Naive thymus-derived CD8-positive, alpha-beta T cell (primary cell): Measurements from ENCODE around the gene SAMD4A. TPM values are rescaled to one million over a fixed set of nuclear protein-coding genes. Genes with fewer than 3 reads are reported as not detected.

Experiments
- ATAC-seq, 2 donors: fragments of 150-1000 bp; cut with Tn5 transposase in 1 of 2; sonication (Bioruptor Pico), chemical (Tn5 transposase) in 1 of 2; 1 replicate in 1 of 2; 2 replicates in 1 of 2; pipeline ENCODE4 v1.10.0; 2021; ENCODE audit warnings: mild to moderate bottlenecking in 2 of 2, moderate library complexity in 2 of 2
- POLR2A ChIA-PET: fragments of 350-600 bp; sonication (Branson Sonifier 250); formaldehyde crosslinking; loops from one replicate; lab custom pipeline; 2021; ENCODE audit warnings: antibody characterized with exemption; lab: Charles Lee
- DNase-seq, 10 donors: peaks; one replicate each; pipeline versions ENCODE4 v3.0.0 to v3.0.0-alpha.2; 2020 to 2022
- H3K27ac Mint-ChIP-seq, 10 donors: one replicate each; pipeline ENCODE4 v1.8.0; 2020 to 2022; ENCODE audit warnings: mild to moderate bottlenecking in 10 of 10, mixed read lengths in 10 of 10, moderate library complexity in 4 of 10, inconsistent platforms in 1 of 10
- H3K27me3 Mint-ChIP-seq, 5 donors: one replicate each; pipeline ENCODE4 v1.8.0; 2021 to 2022; ENCODE audit warnings: mixed read lengths in 5 of 5
- H3K36me3 Mint-ChIP-seq, 3 donors: one replicate each; pipeline ENCODE4 v1.8.0; 2020 to 2022; ENCODE audit warnings: mixed read lengths in 3 of 3, mild to moderate bottlenecking in 2 of 3, inconsistent platforms in 1 of 3
- H3K4me1 Mint-ChIP-seq, 4 donors: one replicate each; pipeline ENCODE4 v1.8.0; 2021 to 2022; ENCODE audit warnings: mixed read lengths in 4 of 4
- H3K4me3 Mint-ChIP-seq, 10 donors: one replicate each; pipeline ENCODE4 v1.8.0; 2020 to 2022; ENCODE audit warnings: mild to moderate bottlenecking in 10 of 10, mixed read lengths in 10 of 10, moderate library complexity in 6 of 10, inconsistent platforms in 1 of 10
- H3K9me3 Mint-ChIP-seq, 9 donors: one replicate each; pipeline ENCODE4 v1.8.0; 2020 to 2022; ENCODE audit warnings: mixed read lengths in 9 of 9, mild to moderate bottlenecking in 3 of 9, inconsistent platforms in 1 of 9, moderate library complexity in 1 of 9
- polyA plus RNA-seq, 3 donors: library from polyadenylated mRNA; unstranded; fragments of 300-500 nt; fragmentation: Illumina TruSeq; gene quantifications; one replicate each; pipeline ENCODE4 v1.2.3, GENCODE V29; 2021
- total RNA-seq, 8 experiments: library from RNA in 2 of 8; stranded (reverse) in 2 of 8; gene quantifications; one replicate each; pipeline ENCODE4 v1.2.3 and lab custom pipeline; 2021 to 2026

The SAMD4A gene
- total and polyA plus RNA-seq, 5 experiments from 2014 or later: 0.85 to 0.99 TPM; not detected in 3

DNA sequence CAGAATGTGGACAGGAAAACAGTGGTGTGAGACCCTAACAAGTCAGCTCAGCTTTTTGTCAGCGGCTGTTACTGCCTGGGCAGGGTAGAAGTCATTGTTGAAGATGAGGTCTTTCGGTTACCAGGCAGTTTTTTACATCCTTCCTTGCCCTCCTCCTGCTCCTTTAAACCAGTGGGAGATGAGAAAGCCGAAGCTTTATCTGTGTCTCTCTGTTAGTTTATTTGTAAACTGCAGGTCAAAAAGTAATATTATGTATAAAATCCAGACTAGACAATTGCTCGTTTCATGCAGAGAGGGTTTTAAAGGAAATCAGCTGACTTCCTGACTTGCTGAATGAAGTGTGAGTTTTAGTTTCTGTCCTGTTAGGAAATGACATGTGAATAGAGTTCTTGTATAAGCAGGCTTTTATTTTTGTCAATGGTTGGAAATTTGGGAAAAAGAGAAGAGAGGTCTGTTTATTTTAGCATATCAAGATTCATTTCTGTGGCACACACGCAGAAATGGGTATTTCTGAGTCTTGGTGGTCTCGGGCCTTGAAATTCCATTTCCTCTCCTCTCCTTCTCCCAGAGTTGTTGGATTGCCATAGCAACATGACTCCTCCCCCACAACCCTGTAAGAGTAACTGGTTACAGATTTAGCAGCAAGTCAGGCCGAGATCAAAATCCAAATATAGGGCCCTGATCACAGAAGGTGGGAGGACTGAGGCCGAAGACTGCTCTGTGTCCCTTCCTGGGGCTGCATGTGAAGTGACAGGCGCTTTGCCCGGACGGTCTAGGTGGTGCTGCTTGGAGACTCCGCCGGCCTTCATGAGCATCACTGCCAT, 60.8 kb downstream of the SAMD4A start:
- H3K4me3 Mint-ChIP-seq: peak overlapping the region; percentile 59 to 83 (median 78)
- H3K27me3 Mint-ChIP-seq: no peaks in the 10 kb centered on the region
- DNase-seq (peak in 9 of 10 donors; percentile 1 to 62 (median 33)), ATAC-seq (peak; percentile 77 to 85)
- POLR2A ChIA-PET: interaction anchor here (1.1 kb wide), 1 partner anchor 59 kb away, joined by 4 read pairs; no protein-coding TSS in a partner anchor
- H3K4me1 Mint-ChIP-seq: peaks cover 22 to 49% (median 40%) of the 10 kb centered on the region in 4 donors
- peak overlapping the region; percentile 83 to 94 (median 91) for H3K27ac Mint-ChIP-seq
- peaks cover 0 to 4% (median 0%) of the 10 kb centered on the region in 9 donors for H3K9me3 Mint-ChIP-seq
- no peaks in the 10 kb centered on the region for H3K36me3 Mint-ChIP-seq

DNA sequence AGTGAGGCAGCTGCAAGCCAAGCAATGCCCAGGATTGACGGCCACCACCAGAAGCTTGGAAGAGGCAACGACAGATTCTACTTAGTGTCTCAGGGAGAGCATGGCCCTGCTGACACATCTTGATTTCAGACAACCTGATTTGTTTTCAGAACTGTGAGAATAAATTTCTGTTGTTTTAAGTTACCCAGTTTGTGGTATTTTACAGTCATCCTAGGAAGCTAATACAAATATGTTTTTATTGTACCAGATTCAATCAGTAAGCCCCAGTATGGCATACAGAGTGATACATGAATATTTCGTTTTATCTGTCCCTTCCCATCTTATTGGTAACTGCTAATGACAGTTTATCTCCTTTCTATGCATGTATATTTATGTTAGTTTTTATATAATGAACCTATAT, 62.3 kb downstream of the SAMD4A start:
- Mint-ChIP-seq H3K27me3 (no peaks in the 10 kb centered on the region), H3K4me1 (peaks cover 25 to 49% (median 40%) of the 10 kb centered on the region in 4 donors), H3K27ac (peak overlapping the region in 7 of 10 donors; percentile 43 to 93 (median 86)), H3K36me3 (no peaks in the 10 kb centered on the region), H3K4me3 (peak overlapping the region in 2 of 10 donors; percentile 71 to 78), H3K9me3 (peaks cover 0 to 4% (median 0%) of the 10 kb centered on the region in 9 donors)
- POLR2A ChIA-PET: no interaction called here
- DNase-seq (no peak), ATAC-seq (no peak)

DNA sequence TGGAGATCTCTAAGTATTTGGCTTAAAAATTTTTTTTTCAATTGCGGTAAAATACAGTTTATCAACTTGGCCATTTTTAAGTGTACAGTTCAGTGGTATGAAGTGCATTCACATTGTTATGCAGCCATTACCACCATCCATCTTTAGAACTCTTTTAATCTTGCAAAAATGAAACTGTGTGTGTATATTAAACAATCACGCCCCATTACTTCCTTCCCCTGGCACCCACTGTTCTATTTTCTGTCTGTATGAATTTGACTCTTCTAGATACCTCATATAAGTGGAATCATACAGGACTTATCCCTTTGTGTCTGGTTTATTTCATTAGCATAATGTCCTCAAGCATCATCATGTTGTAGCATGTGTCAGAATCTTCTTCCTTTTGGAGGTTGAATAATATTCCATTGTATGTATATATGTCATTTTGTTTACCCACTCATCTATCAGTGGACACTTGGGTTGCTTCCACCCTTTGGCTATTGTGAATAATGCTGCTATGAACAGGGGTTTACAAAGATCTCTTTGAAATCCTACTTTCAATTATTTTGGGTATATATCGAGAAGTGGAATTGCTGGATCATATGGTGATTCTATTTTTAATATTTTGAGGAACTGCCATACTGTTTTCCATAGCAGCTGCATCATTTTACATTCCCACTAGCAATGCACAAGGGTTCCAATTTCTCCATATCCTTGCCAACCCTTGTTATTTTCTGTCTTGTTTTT, 62.9 kb downstream of the SAMD4A start:
- peak in 1 of 2 donors; percentile 29 for ATAC-seq
- no peak for DNase-seq
- POLR2A ChIA-PET: no interaction called here
- H3K27me3 Mint-ChIP-seq: no peaks in the 10 kb centered on the region
- peak overlapping the region in 5 of 10 donors; percentile 7 to 84 (median 61) for H3K27ac Mint-ChIP-seq
- H3K36me3 Mint-ChIP-seq: no peaks in the 10 kb centered on the region
- H3K4me3 Mint-ChIP-seq: peak overlapping the region in 8 of 10 donors; percentile 3 to 54 (median 37)
- H3K9me3 Mint-ChIP-seq: peaks cover 0 to 4% (median 0%) of the 10 kb centered on the region in 9 donors
- peaks cover 25 to 49% (median 40%) of the 10 kb centered on the region in 4 donors for H3K4me1 Mint-ChIP-seq

DNA sequence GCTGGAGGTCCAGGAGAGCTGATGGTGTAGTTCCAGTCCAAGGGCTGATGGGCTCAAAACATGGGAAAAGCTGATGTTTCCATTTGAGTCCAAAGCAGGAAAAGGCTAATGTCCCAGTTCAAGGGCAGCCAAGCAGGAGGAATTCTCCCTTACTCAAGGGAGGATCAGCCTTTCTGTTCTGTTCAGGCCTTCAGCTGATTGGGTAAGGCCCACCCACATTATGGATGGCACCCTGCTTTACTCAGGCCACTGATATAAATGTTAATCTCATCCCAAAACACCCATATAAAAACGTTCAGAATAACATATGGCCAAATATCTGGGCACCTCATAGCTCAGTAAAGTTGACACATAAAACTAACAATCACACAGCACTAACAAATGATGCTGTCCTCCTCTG, 64.1 kb downstream of the SAMD4A start:
- POLR2A ChIA-PET: no interaction called here
- no peak overlapping the region for H3K4me3 Mint-ChIP-seq
- peaks cover 0 to 4% (median 0%) of the 10 kb centered on the region in 9 donors for H3K9me3 Mint-ChIP-seq
- DNase-seq (no peak), ATAC-seq (no peak)
- H3K36me3 Mint-ChIP-seq: no peaks in the 10 kb centered on the region
- H3K4me1 Mint-ChIP-seq: peaks cover 25 to 45% (median 40%) of the 10 kb centered on the region in 4 donors
- H3K27ac Mint-ChIP-seq: no peak overlapping the region
- H3K27me3 Mint-ChIP-seq: no peaks in the 10 kb centered on the region

DNA sequence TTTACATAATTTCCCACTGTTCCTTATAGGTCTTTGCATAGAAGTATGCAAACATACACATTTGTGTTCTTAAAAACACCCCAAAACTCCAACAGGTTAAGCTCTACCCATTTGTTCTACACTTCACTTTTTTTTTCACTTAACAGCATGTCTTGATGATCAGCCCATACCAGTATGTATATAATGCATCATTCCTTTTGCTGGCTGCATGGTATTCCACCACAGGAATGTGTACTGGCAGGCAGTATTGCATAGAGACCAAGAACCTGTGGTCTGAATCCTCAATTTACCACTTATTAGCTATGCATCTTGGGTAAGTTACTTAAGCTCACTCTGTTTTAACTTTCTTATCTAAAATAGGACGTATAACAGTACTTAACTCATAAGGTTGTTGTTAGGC, 65.5 kb downstream of the SAMD4A start:
- peaks cover 24 to 31% (median 30%) of the 10 kb centered on the region in 4 donors for H3K4me1 Mint-ChIP-seq
- peaks cover 0 to 4% (median 0%) of the 10 kb centered on the region in 9 donors for H3K9me3 Mint-ChIP-seq
- DNase-seq: no peak
- H3K27me3 Mint-ChIP-seq: peaks cover 0 to 6% (median 0%) of the 10 kb centered on the region in 5 donors
- no peaks in the 10 kb centered on the region for H3K36me3 Mint-ChIP-seq
- ATAC-seq: no peak
- H3K4me3 Mint-ChIP-seq: no peak overlapping the region
- no peak overlapping the region for H3K27ac Mint-ChIP-seq
- POLR2A ChIA-PET: no interaction called here

DNA sequence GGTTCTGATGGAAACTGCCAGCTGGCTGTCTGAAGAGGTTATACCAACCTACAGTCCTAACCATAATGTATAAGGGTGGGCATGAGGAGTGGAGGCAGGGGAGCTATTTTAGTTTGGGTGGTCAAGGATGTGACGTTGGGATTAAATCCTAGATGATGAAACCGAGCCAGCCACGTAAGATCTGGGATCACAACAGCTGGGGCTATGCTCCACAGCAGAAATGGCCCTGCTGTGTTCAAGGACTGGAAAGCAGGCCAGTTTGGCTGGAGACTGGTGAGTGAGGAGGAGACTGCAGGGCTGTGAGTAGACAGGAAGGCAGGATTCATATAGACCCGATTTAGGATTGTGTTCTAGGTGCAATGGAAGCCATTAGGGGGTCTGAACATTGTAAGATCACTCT, 66.1 kb downstream of the SAMD4A start:
- ATAC-seq (no peak), DNase-seq (no peak)
- H3K9me3 Mint-ChIP-seq: peaks cover 0 to 4% (median 0%) of the 10 kb centered on the region in 9 donors
- H3K36me3 Mint-ChIP-seq: no peaks in the 10 kb centered on the region
- peaks cover 17 to 25% (median 24%) of the 10 kb centered on the region in 4 donors for H3K4me1 Mint-ChIP-seq
- no peak overlapping the region for H3K4me3 Mint-ChIP-seq
- no peak overlapping the region for H3K27ac Mint-ChIP-seq
- POLR2A ChIA-PET: no interaction called here
- H3K27me3 Mint-ChIP-seq: peaks cover 0 to 6% (median 0%) of the 10 kb centered on the region in 5 donors

DNA sequence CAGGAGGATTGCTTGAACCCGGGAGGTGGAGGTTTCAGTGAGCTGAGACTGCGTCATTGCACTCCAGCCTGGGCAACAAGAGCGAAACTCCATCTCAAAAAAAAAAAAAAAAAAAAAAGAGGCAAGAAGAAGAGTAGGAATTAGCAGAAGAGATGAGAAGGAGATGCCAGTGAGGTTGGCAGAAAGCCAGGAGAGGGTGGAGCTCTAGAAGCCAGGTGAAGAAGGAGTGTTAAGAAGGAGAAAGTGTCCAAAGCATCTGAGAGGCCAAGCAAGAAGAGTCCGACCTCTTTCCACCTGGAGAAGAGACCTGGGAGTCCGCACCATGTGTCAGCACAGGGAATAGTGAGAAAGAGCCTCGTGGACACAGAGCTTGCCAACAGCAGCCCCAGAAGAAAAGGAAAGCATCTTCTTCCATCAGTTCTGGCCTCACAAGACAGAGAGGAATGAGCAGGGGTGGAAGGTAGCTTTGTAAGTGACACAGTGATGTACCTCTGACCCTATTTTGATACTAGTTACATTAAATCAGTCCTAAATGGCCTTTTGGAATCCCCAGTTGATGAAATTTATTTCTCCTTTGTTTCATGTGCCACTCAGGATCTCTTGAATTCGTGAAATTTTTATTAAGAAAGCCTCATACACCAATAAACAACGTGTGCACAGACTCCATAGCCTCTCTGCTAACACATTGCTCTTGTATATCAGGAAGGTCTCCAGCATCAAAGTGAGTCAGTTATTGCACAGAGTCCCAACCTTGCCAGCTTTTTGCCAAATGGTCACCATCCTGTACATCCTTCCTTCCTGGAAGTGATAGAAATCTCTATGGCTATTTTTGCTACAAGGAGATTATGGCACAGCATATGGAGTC, 70.6 kb downstream of the SAMD4A start:
- no peak overlapping the region for H3K4me3 Mint-ChIP-seq
- H3K4me1 Mint-ChIP-seq: peaks cover 0 to 5% (median 0%) of the 10 kb centered on the region in 4 donors
- no peak overlapping the region for H3K27ac Mint-ChIP-seq
- H3K36me3 Mint-ChIP-seq: no peaks in the 10 kb centered on the region
- H3K9me3 Mint-ChIP-seq: peaks cover 0 to 2% (median 0%) of the 10 kb centered on the region in 9 donors
- DNase-seq (no peak), ATAC-seq (no peak)
- H3K27me3 Mint-ChIP-seq: peaks cover 0 to 10% (median 3%) of the 10 kb centered on the region in 5 donors
- POLR2A ChIA-PET: no interaction called here

DNA sequence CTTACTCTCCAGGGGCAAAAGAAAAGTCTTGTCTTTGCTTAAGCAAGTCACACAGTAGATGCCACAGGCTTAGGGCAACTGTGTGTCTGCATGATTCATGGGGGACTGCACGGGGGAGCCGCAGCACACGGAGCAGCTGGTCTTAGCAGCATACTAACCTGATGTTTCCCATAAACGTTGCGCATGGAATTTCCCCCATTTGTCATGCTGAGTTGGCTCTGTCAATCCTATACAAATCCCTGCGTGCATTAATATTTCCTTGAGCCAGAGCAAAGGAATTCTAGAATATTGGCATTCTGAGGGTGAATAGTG, 71.2 kb downstream of the SAMD4A start:
- Mint-ChIP-seq H3K4me1 (peaks cover 0 to 4% (median 0%) of the 10 kb centered on the region in 4 donors), H3K27ac (no peak overlapping the region), H3K36me3 (no peaks in the 10 kb centered on the region), H3K4me3 (no peak overlapping the region), H3K9me3 (peaks cover 0 to 1% (median 0%) of the 10 kb centered on the region in 9 donors), H3K27me3 (peaks cover 0 to 10% (median 3%) of the 10 kb centered on the region in 5 donors)
- ATAC-seq: no peak
- no peak for DNase-seq
- POLR2A ChIA-PET: no interaction called here

DNA sequence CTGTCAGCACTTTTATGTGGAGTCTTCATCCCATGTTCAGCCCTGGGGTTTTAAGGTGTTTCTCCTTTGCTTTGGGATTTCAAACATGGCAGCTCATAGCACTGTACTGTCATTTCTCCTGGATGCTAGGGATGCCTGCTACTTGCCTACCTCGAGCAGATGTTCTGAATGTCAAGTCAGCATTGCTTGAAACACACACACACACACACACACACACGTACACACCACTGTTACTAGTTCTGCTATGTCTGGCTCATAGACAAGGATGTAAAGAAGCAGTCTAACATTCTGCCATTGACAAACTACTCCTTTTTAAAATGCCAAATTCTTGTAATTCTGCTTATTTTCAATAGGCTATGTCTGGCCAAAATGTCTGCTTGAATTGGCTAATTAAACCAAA, 72.7 kb downstream of the SAMD4A start:
- peaks cover 0 to 1% (median 0%) of the 10 kb centered on the region in 4 donors for H3K4me1 Mint-ChIP-seq
- peaks cover 0 to 13% (median 3%) of the 10 kb centered on the region in 5 donors for H3K27me3 Mint-ChIP-seq
- H3K27ac Mint-ChIP-seq: no peak overlapping the region
- DNase-seq (no peak), ATAC-seq (no peak)
- no peak overlapping the region for H3K4me3 Mint-ChIP-seq
- POLR2A ChIA-PET: interaction anchor here (0.6 kb wide), 1 partner anchor 72 kb away, joined by 3 read pairs; no protein-coding TSS in a partner anchor
- H3K9me3 Mint-ChIP-seq: no peaks in the 10 kb centered on the region
- no peaks in the 10 kb centered on the region for H3K36me3 Mint-ChIP-seq

DNA sequence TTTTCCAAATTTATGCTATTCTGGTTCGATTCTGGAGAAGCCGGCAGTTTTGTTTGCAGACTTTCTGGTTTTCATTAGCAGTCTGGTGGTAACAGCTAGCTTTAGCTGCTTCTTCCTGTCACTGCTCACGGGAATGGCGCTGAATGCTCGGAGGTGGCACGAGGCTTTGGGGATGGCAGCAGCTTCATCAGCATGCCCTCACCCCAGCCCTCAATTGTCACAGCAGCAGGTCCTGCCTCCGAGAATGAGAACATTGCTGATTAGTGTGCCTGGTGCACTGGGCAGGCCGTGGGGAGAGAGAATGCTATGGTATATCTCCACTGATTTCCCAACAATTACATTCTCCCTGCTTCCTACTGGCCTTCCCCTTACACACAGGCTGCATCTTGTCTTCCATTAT, 73.6 kb downstream of the SAMD4A start:
- Mint-ChIP-seq H3K4me1 (peaks cover 0 to 1% (median 0%) of the 10 kb centered on the region in 4 donors), H3K27ac (no peak overlapping the region), H3K4me3 (no peak overlapping the region), H3K36me3 (no peaks in the 10 kb centered on the region), H3K27me3 (peaks cover 0 to 13% (median 3%) of the 10 kb centered on the region in 5 donors), H3K9me3 (no peaks in the 10 kb centered on the region)
- ATAC-seq (no peak), DNase-seq (no peak)
- POLR2A ChIA-PET: no interaction called here

DNA sequence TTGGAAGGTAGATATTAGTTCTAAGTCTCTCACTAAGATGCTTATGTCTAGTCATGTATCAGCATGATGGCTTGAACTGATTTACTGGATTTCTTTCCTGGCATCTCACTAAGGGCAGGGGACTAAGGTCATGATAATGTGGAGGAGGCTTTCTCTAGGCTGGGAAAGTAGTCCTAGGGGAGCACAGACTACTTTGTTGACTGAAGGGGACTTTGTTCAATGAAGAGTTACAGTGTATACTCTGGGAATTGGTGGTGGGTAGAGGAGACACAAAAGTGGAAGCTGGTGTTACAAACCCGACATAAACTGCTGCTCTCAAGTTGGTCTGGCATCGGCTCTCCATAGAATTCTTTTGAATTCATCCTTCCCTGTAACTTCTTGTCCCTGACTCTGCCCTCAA, 75.2 kb downstream of the SAMD4A start:
- DNase-seq: no peak
- Mint-ChIP-seq H3K36me3 (no peaks in the 10 kb centered on the region), H3K27ac (peak overlapping the region in 1 of 10 donors; percentile 47), H3K4me3 (no peak overlapping the region), H3K27me3 (peaks cover 0 to 7% (median 0%) of the 10 kb centered on the region in 5 donors), H3K9me3 (no peaks in the 10 kb centered on the region), H3K4me1 (no peaks in the 10 kb centered on the region)
- POLR2A ChIA-PET: no interaction called here
- ATAC-seq: no peak
